GM06990 (cell line): ENCODE data around the gene NPC1.

Source experiments
- DNase-seq: peaks from one replicate; pipeline ENCODE4 v3.0.0-alpha.2; 2011; ENCODE audit not compliant: insufficient read length; ENCODE audit errors: extremely low read depth
- H3K27me3 ChIP-seq: replicated peaks from 2 replicates; pipeline ENCODE4 v1.6.0; 2011; ENCODE audit warnings: low read length; ENCODE audit not compliant: control insufficient read depth, insufficient read depth
- H3K36me3 ChIP-seq: 2 replicates; pipeline ENCODE4 v1.5.1; 2011; ENCODE audit warnings: low read length; ENCODE audit not compliant: control insufficient read depth, insufficient read depth
- H3K4me3 ChIP-seq: replicated peaks from 2 replicates; pipeline ENCODE4 v1.5.1; 2011; ENCODE audit warnings: low read depth, mild to moderate bottlenecking, control low read depth, low read length
- TF ChIP-seq, protein P1 (sequence below): IDR thresholded peaks from 2 replicates; pipeline ENCODE4 v1.5.1; 2011; ENCODE audit warnings: low read length, control low read depth, mild to moderate bottlenecking, inconsistent platforms; ENCODE audit not compliant: insufficient read depth, poor library complexity, severe bottlenecking

NPC1 gene

DNA sequence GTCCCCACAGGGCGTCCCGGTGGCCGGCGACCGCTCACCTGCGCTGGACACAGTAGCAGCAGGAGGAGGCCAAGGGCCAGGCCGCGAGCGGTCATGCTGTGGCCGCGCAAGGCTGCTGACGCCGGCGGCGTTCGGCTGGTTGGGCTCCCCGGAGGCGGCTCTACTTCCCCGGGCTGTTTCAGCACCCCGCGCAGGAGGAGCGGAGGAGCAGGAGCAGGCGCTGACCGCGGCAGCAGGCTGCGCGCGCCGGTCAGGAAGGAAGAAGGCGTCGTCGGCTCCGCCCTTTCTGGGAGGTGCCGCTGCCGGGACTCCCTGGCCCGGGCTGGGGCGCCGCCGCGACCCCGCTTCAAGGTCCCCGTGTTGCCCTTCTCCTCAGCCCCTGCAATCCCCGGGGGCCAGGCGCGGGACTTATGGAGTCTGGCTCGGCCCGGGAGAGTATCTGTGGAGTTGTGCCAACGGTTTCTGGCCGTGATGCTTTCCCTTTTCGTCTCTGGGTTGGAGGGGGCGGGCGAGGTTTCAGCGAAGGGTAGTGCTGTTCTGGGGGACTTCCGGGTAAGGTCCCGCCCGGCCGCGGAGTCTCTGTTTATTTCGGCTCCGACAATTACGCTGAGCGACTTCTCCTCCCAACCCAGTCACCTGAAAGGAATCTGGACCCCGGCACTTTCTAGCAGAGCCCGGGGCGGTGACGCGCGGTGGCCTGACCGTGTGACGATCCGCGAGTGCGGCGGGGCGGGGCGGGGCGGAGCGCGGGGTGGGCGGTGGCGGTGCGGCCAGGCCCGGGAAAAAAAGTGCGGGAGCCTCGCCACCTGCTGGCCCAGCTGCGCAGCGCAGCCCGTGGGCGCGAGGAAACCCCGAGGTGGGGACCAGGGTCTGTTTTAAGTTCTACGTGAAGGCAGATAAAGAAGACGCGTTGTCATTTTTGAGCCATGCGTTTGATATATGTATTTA is at the start of gene NPC1:
TSS of gene NPC1 (minus strand) at position 258 of the 948 bp plus-strand sequence. CDS start at position 95, 163 bp downstream.
- Histone ChIP-seq H3K36me3 (no peaks in the 10 kb centered on the region; the same call in 1 of the 2 replicates), H3K4me3 (peak within 1 kb of the TSS; percentile 95), H3K27me3 (no peaks in the 10 kb centered on the region)
- TF ChIP-seq, protein P1, sequence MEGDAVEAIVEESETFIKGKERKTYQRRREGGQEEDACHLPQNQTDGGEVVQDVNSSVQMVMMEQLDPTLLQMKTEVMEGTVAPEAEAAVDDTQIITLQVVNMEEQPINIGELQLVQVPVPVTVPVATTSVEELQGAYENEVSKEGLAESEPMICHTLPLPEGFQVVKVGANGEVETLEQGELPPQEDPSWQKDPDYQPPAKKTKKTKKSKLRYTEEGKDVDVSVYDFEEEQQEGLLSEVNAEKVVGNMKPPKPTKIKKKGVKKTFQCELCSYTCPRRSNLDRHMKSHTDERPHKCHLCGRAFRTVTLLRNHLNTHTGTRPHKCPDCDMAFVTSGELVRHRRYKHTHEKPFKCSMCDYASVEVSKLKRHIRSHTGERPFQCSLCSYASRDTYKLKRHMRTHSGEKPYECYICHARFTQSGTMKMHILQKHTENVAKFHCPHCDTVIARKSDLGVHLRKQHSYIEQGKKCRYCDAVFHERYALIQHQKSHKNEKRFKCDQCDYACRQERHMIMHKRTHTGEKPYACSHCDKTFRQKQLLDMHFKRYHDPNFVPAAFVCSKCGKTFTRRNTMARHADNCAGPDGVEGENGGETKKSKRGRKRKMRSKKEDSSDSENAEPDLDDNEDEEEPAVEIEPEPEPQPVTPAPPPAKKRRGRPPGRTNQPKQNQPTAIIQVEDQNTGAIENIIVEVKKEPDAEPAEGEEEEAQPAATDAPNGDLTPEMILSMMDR, result peak; percentile 83
- DNase-seq, result peak; percentile 93

- no peaks in the 10 kb centered on the region for H3K36me3 ChIP-seq
- H3K27me3 ChIP-seq, result no peaks in the 10 kb centered on the region
- DNase-seq, result no peak
- TF ChIP-seq, protein P1, result no peak
- no peak overlapping the region for H3K4me3 ChIP-seq
These were observed 49.7 kb upstream of the NPC1 start for GRCh38 chr18:23636071-23636399.

DNA sequence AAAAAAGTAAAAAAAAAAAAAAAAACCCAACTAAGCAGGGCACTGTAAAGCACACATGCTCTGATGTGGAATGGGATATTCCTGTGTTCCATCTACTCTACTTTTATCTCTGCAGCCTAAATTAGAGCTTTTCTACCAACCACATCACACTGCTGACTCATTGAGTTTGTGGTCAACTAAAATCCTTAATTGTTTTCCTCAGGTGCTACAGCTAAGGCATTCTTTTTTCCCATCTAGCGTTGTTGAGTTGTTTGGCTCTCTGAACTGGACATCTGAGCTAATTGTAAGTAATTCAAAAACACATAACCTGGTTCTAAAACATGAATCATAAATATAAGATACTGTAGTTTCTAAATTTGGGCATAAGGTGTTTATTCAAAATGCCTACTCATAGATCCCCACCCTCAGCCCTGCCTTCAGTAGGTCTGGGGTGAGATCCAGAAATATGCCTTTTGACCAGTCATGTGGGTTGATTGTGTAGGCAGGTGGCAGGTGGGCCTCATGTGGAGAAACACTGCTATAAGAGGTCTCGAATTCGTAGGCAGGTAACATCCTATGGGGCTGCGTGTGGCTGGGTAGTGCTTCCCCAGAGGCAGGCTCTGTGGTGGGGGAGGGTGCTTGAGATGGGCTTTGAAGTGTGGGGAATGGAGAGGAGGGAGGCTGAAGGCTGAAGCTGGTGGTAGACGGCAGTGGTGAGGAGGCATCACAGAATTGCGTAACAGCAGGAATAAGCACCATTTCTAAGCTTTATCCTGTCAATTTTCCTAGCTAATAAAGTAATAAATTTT is 49.2 kb upstream of the NPC1 start:
- Histone ChIP-seq H3K27me3 (no peaks in the 10 kb centered on the region), H3K4me3 (no peak overlapping the region), H3K36me3 (no peaks in the 10 kb centered on the region)
- TF ChIP-seq, protein P1, result no peak
- no peak for DNase-seq

GRCh38 chr18:23634692-23635091 is 48.4 kb upstream of the NPC1 start:
- TF ChIP-seq, protein P1, result no peak
- Histone ChIP-seq H3K4me3 (no peak overlapping the region), H3K36me3 (no peaks in the 10 kb centered on the region), H3K27me3 (no peaks in the 10 kb centered on the region)
- DNase-seq, result no peak

DNA sequence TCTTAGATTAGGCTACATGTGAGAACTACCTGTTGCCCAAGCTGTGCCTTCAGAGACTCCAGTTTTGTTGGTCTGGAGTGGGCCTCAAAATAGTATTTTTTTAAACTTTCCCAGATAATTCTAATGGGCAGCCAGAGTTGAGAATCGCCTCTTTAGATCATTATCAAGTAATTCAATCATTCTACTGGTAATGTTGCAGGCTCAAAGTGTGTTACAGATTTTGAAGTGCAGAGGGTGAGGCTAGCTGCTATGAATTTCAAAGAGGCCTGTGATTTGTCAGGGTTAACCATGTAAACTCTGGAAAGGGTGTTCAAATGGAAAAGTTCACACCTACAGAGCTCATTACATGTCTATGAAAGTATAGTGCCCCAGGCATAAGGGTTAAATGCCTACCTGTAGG is 46.3 kb upstream of the NPC1 start:
- Histone ChIP-seq H3K36me3 (no peaks in the 10 kb centered on the region), H3K4me3 (no peak overlapping the region), H3K27me3 (no peaks in the 10 kb centered on the region)
- TF ChIP-seq, protein P1, result no peak
- DNase-seq, result no peak
